LNCaP clone FGC (cell line): ENCODE measurements around the gene TJP1.
A peak's percentile ranks its signal among the peaks of the same experiment; 100 is the strongest.

Experiments used
- DNase-seq: peaks from one replicate; pipeline ENCODE4 v3.0.0-alpha.2; 2011; ENCODE audit warnings: low read depth
- H3K4me3 ChIP-seq: 2 replicates; pipeline ENCODE4 v1.5.1; 2011; ENCODE audit warnings: mild to moderate bottlenecking, low read depth, low read length, control low read depth
- TF ChIP-seq, protein P1 (sequence below): IDR thresholded peaks from 2 replicates; pipeline ENCODE4 v1.5.1; 2012; ENCODE audit warnings: mild to moderate bottlenecking; ENCODE audit not compliant: control insufficient read depth, insufficient read depth; ENCODE audit errors: extremely low read depth

The TJP1 gene

DNA sequence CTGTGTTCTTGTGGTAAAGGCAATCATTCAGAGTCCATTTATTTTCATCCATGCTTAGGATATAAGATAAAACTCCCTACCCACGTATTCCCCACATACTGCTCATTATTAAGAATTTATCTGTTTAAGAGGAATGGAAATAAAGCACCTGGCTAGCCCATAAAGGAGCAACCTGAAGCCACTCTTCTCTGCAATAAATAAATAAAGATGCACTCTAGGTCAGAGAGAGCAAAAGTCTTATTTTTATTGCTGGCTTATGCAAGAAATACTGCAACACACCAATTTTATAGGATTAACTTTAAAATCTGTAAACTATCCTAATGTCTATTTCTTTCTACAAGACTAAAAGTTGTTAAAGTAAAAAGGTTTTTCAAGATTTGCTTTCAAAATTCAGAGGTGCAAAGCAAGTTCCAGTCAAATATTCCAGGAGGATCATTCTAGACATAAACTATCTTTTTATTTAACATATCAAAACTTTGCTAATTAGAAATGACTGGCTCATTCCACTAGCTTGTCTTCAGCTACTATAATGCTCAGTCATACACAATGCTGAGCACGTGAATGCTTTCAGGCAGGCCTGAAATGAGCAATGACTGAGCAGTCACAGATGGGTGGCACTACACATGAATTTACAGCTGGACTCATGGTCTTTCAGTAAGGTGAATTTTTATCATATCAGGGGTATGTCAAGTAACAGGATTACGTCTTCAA is 7.1 kb downstream of the TJP1 start:
- no peak for DNase-seq
- peak overlapping the region; percentile 39 for H3K4me3 ChIP-seq
- TF ChIP-seq, protein P1, sequence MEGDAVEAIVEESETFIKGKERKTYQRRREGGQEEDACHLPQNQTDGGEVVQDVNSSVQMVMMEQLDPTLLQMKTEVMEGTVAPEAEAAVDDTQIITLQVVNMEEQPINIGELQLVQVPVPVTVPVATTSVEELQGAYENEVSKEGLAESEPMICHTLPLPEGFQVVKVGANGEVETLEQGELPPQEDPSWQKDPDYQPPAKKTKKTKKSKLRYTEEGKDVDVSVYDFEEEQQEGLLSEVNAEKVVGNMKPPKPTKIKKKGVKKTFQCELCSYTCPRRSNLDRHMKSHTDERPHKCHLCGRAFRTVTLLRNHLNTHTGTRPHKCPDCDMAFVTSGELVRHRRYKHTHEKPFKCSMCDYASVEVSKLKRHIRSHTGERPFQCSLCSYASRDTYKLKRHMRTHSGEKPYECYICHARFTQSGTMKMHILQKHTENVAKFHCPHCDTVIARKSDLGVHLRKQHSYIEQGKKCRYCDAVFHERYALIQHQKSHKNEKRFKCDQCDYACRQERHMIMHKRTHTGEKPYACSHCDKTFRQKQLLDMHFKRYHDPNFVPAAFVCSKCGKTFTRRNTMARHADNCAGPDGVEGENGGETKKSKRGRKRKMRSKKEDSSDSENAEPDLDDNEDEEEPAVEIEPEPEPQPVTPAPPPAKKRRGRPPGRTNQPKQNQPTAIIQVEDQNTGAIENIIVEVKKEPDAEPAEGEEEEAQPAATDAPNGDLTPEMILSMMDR: peak; percentile 19; the same call in 1 of the 2 replicates

DNA sequence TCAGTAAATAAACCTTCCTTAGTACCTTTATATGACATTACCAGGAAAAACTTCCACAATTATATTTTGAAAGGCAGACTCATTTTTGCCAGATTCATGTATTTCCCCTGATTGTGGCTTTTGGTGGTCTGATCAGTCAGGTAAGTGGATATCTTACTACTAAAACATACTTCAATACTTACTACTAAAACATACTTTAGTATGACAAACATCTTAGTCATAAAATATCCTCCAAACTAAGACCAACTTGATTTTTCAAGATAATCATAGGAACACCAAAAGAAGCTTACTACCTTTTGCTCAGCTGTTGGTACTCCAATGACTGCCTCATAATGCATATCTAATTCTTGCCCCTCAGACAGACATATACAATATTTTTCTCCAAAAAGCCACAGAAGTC is 9.3 kb downstream of the TJP1 start:
- TF ChIP-seq, protein P1: no peak
- no peak for DNase-seq
- peak overlapping the region; percentile 39 for H3K4me3 ChIP-seq

DNA sequence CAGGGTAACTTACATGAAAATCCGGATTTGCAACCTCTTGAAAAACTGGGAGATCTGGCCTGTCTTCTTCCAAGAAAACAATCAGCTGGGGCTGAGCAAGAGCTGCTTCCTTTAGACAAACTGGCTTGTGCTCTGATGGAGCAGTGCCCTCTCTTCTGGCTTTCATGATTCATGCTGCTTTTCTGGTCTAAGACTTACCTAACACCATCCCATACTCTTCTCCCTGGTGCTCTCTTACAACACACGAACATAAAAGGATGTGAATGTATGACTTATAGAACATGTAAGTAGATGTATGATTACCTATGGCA is 9.9 kb downstream of the TJP1 start:
- peak overlapping the region; percentile 39 for H3K4me3 ChIP-seq
- DNase-seq: peak; percentile 100
- TF ChIP-seq, protein P1: no peak

DNA sequence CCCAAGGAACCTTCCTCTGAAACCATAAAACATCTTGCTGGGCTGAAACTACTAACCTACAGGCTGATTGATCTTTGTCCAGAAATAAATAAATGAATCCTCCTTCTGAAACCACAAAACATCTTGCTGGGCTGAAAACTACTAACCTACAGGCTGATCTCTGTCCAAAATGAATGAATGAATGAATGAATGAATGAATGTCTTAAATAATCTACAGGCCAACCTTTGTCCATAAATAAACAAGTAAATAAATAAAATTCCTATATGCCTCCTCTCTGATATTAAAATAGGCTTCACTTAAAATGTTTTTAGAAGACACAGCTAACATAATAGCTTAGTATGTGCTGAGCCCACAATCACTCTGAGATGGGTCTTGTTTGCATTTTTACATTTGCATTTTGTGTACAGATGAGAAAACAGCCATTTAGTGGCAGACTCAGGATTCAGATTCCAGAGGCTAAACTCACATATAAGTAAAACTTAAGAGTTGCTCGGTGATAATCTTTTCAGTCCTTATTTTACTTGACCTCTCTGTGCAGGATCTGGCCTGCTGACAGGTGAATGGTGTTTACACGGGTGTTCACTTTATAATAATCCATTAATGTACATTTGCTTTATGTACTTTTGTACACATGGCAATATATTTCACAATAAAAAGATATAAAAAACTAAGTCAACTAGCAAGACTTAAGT is 10.4 kb downstream of the TJP1 start:
- peak overlapping the region; percentile 21 for H3K4me3 ChIP-seq
- TF ChIP-seq, protein P1: no peak
- DNase-seq: no peak

DNA sequence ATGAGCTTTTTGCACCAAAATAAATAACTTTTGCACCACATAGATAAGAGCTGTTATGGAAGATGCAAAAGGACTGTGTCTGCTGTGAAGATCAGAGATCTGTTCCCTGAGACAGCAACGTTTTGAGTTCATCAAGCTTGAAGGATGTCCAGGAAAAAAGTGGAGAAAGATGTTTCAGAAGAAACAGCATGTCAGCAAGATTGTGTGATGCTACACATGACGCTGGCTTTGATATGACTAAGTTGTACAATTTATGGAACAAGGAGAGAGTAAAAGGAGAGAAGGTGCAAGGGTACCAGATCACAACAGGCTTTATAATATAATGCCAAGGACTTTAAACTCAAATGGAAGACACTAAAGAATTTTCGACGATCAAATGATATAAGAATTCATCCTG is 16.6 kb downstream of the TJP1 start:
- no peak for DNase-seq
- TF ChIP-seq, protein P1: no peak
- H3K4me3 ChIP-seq: no peak overlapping the region

DNA sequence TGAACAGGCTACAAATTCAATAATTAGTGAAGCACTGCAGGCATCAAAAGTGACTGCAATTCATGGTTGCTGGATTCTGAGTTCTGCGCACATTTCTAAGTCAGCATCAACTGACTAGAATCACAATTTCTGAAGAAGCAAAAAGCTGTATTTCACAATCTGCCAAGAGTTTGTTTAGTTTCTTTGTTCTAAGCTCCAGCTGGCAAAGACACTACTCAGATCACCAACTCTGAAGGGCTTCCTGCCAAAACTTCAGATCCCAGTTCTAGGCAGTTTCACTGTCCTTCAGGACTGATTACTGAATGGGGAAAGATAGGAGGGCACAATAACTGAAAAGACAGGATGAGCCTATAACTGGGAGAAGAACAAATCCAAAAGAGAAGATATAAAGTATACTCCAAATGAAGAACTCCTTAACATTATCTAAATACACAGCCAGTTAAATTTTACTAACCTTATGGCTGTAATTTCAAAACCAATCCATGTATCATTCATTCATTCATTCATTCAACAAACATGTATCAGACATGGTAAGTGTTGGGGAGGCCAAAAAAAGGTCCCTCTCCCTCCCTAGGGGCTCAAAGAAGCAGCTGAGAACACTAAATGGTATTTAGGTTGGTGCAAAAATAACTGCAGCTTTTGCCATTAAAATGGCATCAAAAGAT is 17.1 kb downstream of the TJP1 start:
- DNase-seq: peak; percentile 94
- TF ChIP-seq, protein P1: no peak
- H3K4me3 ChIP-seq: peak overlapping the region; percentile 40

DNA sequence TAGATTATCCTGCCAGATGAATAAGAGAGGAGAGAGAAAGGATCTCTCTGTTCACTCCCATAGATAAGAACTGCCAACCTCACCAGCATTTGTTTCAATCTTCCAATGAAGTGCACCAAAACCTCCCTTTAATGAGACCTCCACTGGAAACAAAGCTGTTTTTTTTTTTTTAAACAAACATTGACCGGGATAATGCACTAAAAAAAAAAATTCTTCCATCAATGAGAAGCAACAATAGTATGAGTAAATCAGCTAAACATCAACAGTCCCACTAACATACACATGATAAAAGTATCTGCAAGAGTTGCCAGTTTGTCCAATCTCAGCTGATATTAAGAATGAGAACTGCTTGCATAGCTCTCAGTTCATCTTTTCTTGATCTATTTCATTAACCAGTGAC is 19.9 kb downstream of the TJP1 start:
- H3K4me3 ChIP-seq: no peak overlapping the region
- TF ChIP-seq, protein P1: no peak
- no peak for DNase-seq
